ENCODE data around the gene NUDT8.

The NUDT8 gene

DNA sequence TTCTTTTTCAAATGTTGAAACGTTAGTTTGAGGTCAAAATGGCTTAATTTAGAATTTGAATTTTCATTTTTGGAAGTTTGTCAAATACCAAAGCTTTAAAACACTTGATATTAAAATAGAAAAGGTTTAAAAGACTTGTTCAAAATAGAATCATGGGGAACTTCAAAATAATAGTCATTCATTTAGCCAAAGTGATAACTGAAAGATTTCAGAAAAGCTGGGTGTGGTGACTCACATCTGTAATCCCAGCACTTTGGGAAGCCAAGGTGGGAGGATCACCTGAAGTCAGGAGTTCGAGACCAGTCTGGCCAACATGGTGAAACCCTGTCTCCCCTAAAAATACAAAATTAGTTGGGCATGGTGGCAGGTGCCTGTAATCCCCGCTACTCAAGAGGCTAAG is 35.3 kb downstream of the NUDT8 start:
- TF ChIP-seq, protein P1, sequence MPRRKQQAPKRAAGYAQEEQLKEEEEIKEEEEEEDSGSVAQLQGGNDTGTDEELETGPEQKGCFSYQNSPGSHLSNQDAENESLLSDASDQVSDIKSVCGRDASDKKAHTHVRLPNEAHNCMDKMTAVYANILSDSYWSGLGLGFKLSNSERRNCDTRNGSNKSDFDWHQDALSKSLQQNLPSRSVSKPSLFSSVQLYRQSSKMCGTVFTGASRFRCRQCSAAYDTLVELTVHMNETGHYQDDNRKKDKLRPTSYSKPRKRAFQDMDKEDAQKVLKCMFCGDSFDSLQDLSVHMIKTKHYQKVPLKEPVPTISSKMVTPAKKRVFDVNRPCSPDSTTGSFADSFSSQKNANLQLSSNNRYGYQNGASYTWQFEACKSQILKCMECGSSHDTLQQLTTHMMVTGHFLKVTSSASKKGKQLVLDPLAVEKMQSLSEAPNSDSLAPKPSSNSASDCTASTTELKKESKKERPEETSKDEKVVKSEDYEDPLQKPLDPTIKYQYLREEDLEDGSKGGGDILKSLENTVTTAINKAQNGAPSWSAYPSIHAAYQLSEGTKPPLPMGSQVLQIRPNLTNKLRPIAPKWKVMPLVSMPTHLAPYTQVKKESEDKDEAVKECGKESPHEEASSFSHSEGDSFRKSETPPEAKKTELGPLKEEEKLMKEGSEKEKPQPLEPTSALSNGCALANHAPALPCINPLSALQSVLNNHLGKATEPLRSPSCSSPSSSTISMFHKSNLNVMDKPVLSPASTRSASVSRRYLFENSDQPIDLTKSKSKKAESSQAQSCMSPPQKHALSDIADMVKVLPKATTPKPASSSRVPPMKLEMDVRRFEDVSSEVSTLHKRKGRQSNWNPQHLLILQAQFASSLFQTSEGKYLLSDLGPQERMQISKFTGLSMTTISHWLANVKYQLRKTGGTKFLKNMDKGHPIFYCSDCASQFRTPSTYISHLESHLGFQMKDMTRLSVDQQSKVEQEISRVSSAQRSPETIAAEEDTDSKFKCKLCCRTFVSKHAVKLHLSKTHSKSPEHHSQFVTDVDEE (CRISPR knock-in tag; IDR thresholded peaks at IDR 0.05) = no peak
- TF ChIP-seq ZFP30 (CRISPR knock-in tag; IDR thresholded peaks at IDR 0.05) (no peak), ZNF8 (CRISPR knock-in tag; IDR thresholded peaks at IDR 0.05) (no peak), BACH2 (CRISPR knock-in tag; IDR thresholded peaks at IDR 0.05; ENCODE audit: borderline replicate concordance) (no peak), PPARA (CRISPR knock-in tag; IDR thresholded peaks at IDR 0.05; ENCODE audit: borderline replicate concordance) (no peak), ZNF565 (CRISPR knock-in tag; conservative IDR thresholded peaks at IDR 0.05; ENCODE audit: low read depth) (no peak), CSDC2 (CRISPR knock-in tag; IDR thresholded peaks at IDR 0.05) (no peak), ZFP3 (CRISPR knock-in tag; IDR thresholded peaks at IDR 0.05) (no peak), TOX (CRISPR knock-in tag; IDR thresholded peaks at IDR 0.05; ENCODE audit: borderline replicate concordance) (no peak), ISL1 (CRISPR knock-in tag; IDR thresholded peaks at IDR 0.05) (no peak), ZC3H10 (CRISPR knock-in tag; IDR thresholded peaks at IDR 0.05) (no peak), ARNTL (CRISPR knock-in tag; IDR thresholded peaks at IDR 0.05; ENCODE audit: borderline replicate concordance, low read depth) (no peak)
- TF ChIP-seq, protein P2, sequence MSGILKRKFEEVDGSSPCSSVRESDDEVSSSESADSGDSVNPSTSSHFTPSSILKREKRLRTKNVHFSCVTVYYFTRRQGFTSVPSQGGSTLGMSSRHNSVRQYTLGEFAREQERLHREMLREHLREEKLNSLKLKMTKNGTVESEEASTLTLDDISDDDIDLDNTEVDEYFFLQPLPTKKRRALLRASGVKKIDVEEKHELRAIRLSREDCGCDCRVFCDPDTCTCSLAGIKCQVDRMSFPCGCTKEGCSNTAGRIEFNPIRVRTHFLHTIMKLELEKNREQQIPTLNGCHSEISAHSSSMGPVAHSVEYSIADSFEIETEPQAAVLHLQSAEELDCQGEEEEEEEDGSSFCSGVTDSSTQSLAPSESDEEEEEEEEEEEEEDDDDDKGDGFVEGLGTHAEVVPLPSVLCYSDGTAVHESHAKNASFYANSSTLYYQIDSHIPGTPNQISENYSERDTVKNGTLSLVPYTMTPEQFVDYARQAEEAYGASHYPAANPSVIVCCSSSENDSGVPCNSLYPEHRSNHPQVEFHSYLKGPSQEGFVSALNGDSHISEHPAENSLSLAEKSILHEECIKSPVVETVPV (CRISPR knock-in tag; IDR thresholded peaks at IDR 0.05) = no peak
- ATAC-seq = no peak

DNA sequence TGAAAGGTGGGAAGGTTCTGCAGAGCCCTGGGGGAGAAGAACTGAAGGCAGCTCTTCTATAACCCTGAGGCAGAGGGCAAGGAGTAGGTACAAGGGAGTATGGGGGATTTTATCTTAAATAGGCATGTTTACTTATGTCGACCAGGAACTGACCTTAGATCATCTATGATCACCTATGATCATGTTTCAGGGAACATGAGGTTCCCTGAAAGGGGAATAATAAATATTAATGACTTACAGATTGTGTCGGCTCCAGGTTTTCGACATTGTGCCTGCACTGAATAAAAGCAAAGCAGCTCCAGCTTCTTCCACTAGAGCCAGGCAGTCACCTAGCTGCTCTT is 36.2 kb downstream of the NUDT8 start:
- ATAC-seq = no peak; the same call in 2 of the 3 replicates
- TF ChIP-seq ESRRG (CRISPR knock-in tag; IDR thresholded peaks at IDR 0.05) (no peak), ZNF565 (CRISPR knock-in tag; conservative IDR thresholded peaks at IDR 0.05; ENCODE audit: low read depth) (no peak), ZFP30 (CRISPR knock-in tag; IDR thresholded peaks at IDR 0.05) (no peak), ZNF70 (CRISPR knock-in tag; IDR thresholded peaks at IDR 0.05) (no peak), CSDC2 (CRISPR knock-in tag; IDR thresholded peaks at IDR 0.05) (no peak), TOX (CRISPR knock-in tag; IDR thresholded peaks at IDR 0.05; ENCODE audit: borderline replicate concordance) (no peak), PPARA (CRISPR knock-in tag; IDR thresholded peaks at IDR 0.05; ENCODE audit: borderline replicate concordance) (no peak), SNAI2 (CRISPR knock-in tag; IDR thresholded peaks at IDR 0.05) (no peak), ISL1 (CRISPR knock-in tag; IDR thresholded peaks at IDR 0.05) (no peak), RARB (CRISPR knock-in tag; IDR thresholded peaks at IDR 0.05) (no peak), OSR1 (CRISPR knock-in tag; IDR thresholded peaks at IDR 0.05) (no peak), GLIS3 (CRISPR knock-in tag; IDR thresholded peaks at IDR 0.05) (no peak), ZFP3 (CRISPR knock-in tag; IDR thresholded peaks at IDR 0.05) (no peak)
- TF ChIP-seq, protein P3, sequence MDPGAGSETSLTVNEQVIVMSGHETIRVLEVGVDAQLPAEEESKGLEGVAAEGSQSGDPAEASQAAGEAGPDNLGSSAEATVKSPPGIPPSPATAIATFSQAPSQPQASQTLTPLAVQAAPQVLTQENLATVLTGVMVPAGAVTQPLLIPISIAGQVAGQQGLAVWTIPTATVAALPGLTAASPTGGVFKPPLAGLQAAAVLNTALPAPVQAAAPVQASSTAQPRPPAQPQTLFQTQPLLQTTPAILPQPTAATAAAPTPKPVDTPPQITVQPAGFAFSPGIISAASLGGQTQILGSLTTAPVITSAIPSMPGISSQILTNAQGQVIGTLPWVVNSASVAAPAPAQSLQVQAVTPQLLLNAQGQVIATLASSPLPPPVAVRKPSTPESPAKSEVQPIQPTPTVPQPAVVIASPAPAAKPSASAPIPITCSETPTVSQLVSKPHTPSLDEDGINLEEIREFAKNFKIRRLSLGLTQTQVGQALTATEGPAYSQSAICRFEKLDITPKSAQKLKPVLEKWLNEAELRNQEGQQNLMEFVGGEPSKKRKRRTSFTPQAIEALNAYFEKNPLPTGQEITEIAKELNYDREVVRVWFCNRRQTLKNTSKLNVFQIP (CRISPR knock-in tag; IDR thresholded peaks at IDR 0.05; ENCODE audit: borderline replicate concordance, low read depth) = no peak
- TF ChIP-seq, protein P2 (CRISPR knock-in tag; IDR thresholded peaks at IDR 0.05) = no peak
- TF ChIP-seq, protein P4, sequence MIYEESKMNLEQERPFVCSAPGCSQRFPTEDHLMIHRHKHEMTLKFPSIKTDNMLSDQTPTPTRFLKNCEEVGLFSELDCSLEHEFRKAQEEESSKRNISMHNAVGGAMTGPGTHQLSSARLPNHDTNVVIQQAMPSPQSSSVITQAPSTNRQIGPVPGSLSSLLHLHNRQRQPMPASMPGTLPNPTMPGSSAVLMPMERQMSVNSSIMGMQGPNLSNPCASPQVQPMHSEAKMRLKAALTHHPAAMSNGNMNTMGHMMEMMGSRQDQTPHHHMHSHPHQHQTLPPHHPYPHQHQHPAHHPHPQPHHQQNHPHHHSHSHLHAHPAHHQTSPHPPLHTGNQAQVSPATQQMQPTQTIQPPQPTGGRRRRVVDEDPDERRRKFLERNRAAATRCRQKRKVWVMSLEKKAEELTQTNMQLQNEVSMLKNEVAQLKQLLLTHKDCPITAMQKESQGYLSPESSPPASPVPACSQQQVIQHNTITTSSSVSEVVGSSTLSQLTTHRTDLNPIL (CRISPR knock-in tag; IDR thresholded peaks at IDR 0.05; ENCODE audit: low read depth) = no peak
- TF ChIP-seq, protein P5, sequence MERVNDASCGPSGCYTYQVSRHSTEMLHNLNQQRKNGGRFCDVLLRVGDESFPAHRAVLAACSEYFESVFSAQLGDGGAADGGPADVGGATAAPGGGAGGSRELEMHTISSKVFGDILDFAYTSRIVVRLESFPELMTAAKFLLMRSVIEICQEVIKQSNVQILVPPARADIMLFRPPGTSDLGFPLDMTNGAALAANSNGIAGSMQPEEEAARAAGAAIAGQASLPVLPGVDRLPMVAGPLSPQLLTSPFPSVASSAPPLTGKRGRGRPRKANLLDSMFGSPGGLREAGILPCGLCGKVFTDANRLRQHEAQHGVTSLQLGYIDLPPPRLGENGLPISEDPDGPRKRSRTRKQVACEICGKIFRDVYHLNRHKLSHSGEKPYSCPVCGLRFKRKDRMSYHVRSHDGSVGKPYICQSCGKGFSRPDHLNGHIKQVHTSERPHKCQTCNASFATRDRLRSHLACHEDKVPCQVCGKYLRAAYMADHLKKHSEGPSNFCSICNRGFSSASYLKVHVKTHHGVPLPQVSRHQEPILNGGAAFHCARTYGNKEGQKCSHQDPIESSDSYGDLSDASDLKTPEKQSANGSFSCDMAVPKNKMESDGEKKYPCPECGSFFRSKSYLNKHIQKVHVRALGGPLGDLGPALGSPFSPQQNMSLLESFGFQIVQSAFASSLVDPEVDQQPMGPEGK (CRISPR knock-in tag; IDR thresholded peaks at IDR 0.05; ENCODE audit: borderline replicate concordance) = no peak
- TF ChIP-seq, protein P1 (CRISPR knock-in tag; IDR thresholded peaks at IDR 0.05) = no peak

All from SK-N-SH treated with all-trans-retinoic acid at 6 μM for 48 hours (cell line).